ENCODE results near the gene ZDHHC19. TPM values are rescaled to one million over a fixed set of nuclear protein-coding genes. Genes with fewer than 3 reads are reported as not detected.

ZDHHC19 gene
- total and polyA plus RNA-seq, 2 experiments from 2014 or later, result not detected

DNA sequence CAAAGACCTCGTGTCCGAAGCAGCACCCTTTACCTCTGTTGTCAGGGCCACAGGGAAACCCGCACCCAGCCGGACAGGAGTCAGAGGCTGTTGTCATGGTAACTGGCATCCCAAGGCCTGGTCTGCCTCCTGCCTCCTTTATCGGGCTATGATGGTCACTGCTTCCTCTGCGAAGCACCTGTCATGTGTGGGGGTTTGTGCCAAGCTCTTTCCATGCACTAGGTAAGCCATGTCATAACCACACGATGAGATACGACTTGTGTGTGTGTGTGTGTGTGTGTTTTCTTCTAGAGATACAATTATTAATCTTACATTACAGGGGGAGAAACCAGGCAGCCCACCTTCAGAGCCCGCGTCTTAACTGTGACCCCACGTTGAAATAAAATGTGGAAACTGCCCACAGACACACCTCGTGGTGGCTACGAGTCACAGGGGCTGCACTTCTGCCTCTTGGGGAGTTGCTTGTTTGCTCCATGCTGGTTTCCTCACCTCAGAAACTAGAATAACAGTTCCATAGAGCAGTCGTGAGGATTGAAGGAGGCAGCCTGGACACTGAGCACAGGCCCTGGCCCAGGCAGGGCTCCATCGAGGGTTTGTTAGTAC lies 18.0 kb downstream of the ZDHHC19 start:
- H3K9me3 ChIP-seq (ENCODE audit: low read depth), result no peaks in the 10 kb centered on the region
- no peak for DNase-seq
- H3K79me2 ChIP-seq (ENCODE audit: insufficient read depth), result no peaks in the 10 kb centered on the region
- no peaks in the 10 kb centered on the region for H3K9me2 ChIP-seq (ENCODE audit: insufficient read depth)
- in situ Hi-C loops (cut with MboI), result no loop called here
- no peaks in the 10 kb centered on the region for H4K20me1 ChIP-seq (ENCODE audit: insufficient read depth)
- H3K4me2 ChIP-seq (ENCODE audit: unreplicated experiment), result no peak overlapping the region
- H3K27me3 ChIP-seq (replicated peaks; ENCODE audit: insufficient read depth), result no peaks in the 10 kb centered on the region
- H2AFZ ChIP-seq, result no peak overlapping the region
- no peak overlapping the region for H3K4me3 ChIP-seq
- no peaks in the 10 kb centered on the region for H3F3A ChIP-seq (ENCODE audit: insufficient read depth)
- no peaks in the 10 kb centered on the region for H3K4me1 ChIP-seq (ENCODE audit: insufficient read depth)
- 70% methylated on average over 15 of the region's 15 CpGs for WGBS, 2 experiments (ENCODE audit: low coverage in 1 of 2, low lambda C conversion rate in 2 of 2, missing lambda C conversion rate in 2 of 2)
- no peak overlapping the region for H3K9ac ChIP-seq
- no peaks in the 10 kb centered on the region for H3K36me3 ChIP-seq (ENCODE audit: low read depth)
- TF ChIP-seq EZH2phosphoT487 (IDR thresholded peaks at IDR 0.05; ENCODE audit: insufficient read depth, low read depth) (no peak), EZH2 (IDR thresholded peaks at IDR 0.05; ENCODE audit: insufficient read depth, poor library complexity, severe bottlenecking) (no peak)
- no peak overlapping the region for H3K27ac ChIP-seq

DNA sequence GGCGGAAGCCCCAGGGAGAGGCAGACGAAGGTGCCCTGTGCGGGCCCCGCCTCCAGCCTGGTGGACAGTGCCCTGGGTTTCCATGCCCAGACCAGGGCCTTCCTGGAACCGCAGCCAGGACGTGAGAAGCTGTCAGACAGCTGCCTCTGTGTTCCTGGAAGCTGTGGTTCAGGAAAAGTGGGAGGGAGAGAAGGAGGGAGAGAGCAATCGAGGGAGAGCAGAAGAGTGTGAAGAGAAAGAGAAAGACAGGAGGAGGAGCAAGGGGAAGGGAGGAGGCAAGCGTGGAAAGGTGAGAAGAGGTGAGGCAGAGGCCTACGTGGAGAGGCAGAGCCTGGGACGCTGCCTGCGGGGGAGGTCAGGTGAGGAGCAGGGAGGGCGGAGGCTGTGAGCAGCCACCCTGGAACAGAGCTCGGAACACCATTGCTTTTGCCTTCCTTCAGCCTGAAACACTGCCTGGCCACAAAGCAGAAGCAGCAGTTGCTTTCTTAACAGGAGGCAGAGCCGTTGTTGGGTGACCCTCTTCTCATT lies 18.6 kb downstream of the ZDHHC19 start:
- H4K20me1 ChIP-seq (ENCODE audit: insufficient read depth), result no peaks in the 10 kb centered on the region
- DNase-seq, result no peak
- in situ Hi-C loops (cut with MboI), result no loop called here
- TF ChIP-seq EZH2 (IDR thresholded peaks at IDR 0.05; ENCODE audit: insufficient read depth, poor library complexity, severe bottlenecking) (no peak), EZH2phosphoT487 (IDR thresholded peaks at IDR 0.05; ENCODE audit: insufficient read depth, low read depth) (no peak)
- H3F3A ChIP-seq (ENCODE audit: insufficient read depth), result no peaks in the 10 kb centered on the region
- H3K27ac ChIP-seq, result no peak overlapping the region
- no peak overlapping the region for H2AFZ ChIP-seq
- no peaks in the 10 kb centered on the region for H3K9me2 ChIP-seq (ENCODE audit: insufficient read depth)
- H3K27me3 ChIP-seq (replicated peaks; ENCODE audit: insufficient read depth), result no peaks in the 10 kb centered on the region
- H3K4me3 ChIP-seq, result no peak overlapping the region
- H3K4me2 ChIP-seq (ENCODE audit: unreplicated experiment), result no peak overlapping the region
- no peaks in the 10 kb centered on the region for H3K36me3 ChIP-seq (ENCODE audit: low read depth)
- no peaks in the 10 kb centered on the region for H3K9me3 ChIP-seq (ENCODE audit: low read depth)
- no peaks in the 10 kb centered on the region for H3K4me1 ChIP-seq (ENCODE audit: insufficient read depth)
- 55 to 60% methylated on average over 14 of the region's 14 CpGs for WGBS, 2 experiments (ENCODE audit: low coverage in 1 of 2, low lambda C conversion rate in 2 of 2, missing lambda C conversion rate in 2 of 2)
- no peak overlapping the region for H3K9ac ChIP-seq
- H3K79me2 ChIP-seq (ENCODE audit: insufficient read depth), result no peaks in the 10 kb centered on the region

DNA sequence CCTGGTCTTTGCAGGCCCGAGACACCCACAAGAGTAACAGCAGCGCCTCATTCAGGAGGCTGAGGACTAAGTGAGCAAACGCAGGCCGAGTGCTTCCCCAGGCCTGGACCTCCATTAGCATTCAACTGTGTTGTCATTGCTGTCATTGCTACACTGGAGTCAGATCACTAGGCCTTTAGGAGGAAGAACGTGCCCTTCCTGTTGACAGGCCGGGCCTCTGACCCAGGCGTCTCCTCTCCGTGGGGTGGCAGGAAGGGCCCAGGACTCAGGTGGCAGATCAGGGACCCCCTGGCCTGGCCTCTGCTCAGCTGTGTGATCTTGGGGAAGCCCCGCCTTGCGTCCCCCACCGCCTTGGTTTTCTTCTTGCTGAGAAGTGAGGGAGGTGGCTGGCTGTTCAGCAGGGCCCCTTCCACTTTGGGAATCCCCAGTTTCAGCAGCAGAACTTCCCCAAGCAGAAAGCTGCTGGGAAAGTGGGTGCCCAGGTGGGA lies 19.1 kb downstream of the ZDHHC19 start:
- WGBS, 2 experiments (ENCODE audit: low coverage in 1 of 2, low lambda C conversion rate in 2 of 2, missing lambda C conversion rate in 2 of 2), result 86 to 88% methylated on average over 11 of the region's 11 CpGs
- H3K9ac ChIP-seq, result no peak overlapping the region
- in situ Hi-C loops (cut with MboI), result no loop called here

GRCh38 chr3:196189566-196190347 lies 21.4 kb downstream of the ZDHHC19 start:
- Histone ChIP-seq H3K4me2 (ENCODE audit: unreplicated experiment) (no peak overlapping the region), H3F3A (ENCODE audit: insufficient read depth) (no peaks in the 10 kb centered on the region), H3K36me3 (ENCODE audit: low read depth) (no peaks in the 10 kb centered on the region), H3K9ac (no peak overlapping the region), H3K9me3 (ENCODE audit: low read depth) (no peaks in the 10 kb centered on the region), H4K20me1 (ENCODE audit: insufficient read depth) (no peaks in the 10 kb centered on the region), H3K4me3 (no peak overlapping the region), H3K4me1 (ENCODE audit: insufficient read depth) (no peaks in the 10 kb centered on the region), H3K79me2 (ENCODE audit: insufficient read depth) (no peaks in the 10 kb centered on the region), H3K27ac (no peak overlapping the region), H3K27me3 (replicated peaks; ENCODE audit: insufficient read depth) (no peaks in the 10 kb centered on the region), H2AFZ (no peak overlapping the region), H3K9me2 (ENCODE audit: insufficient read depth) (no peaks in the 10 kb centered on the region)
- 82 to 83% methylated on average over 16 of the region's 16 CpGs for WGBS, 2 experiments (ENCODE audit: low coverage in 1 of 2, low lambda C conversion rate in 2 of 2, missing lambda C conversion rate in 2 of 2)
- TF ChIP-seq EZH2phosphoT487 (IDR thresholded peaks at IDR 0.05; ENCODE audit: insufficient read depth, low read depth), result no peak
- TF ChIP-seq EZH2 (IDR thresholded peaks at IDR 0.05; ENCODE audit: insufficient read depth, poor library complexity, severe bottlenecking), result no peak
- no peak for DNase-seq
- in situ Hi-C loops (cut with MboI), result no loop called here

More for the DNA sequence above, 19.1 kb downstream of the ZDHHC19 start:
- H3K79me2 ChIP-seq (ENCODE audit: insufficient read depth), result no peaks in the 10 kb centered on the region
- H3K27ac ChIP-seq, result no peak overlapping the region
- no peaks in the 10 kb centered on the region for H3K9me2 ChIP-seq (ENCODE audit: insufficient read depth)
- H3K4me1 ChIP-seq (ENCODE audit: insufficient read depth), result no peaks in the 10 kb centered on the region
- no peaks in the 10 kb centered on the region for H3K9me3 ChIP-seq (ENCODE audit: low read depth)
- no peak for TF ChIP-seq EZH2 (IDR thresholded peaks at IDR 0.05; ENCODE audit: insufficient read depth, poor library complexity, severe bottlenecking)
- no peak for TF ChIP-seq EZH2phosphoT487 (IDR thresholded peaks at IDR 0.05; ENCODE audit: insufficient read depth, low read depth)
- no peaks in the 10 kb centered on the region for H3F3A ChIP-seq (ENCODE audit: insufficient read depth)
- DNase-seq, result no peak
- no peaks in the 10 kb centered on the region for H4K20me1 ChIP-seq (ENCODE audit: insufficient read depth)
- H3K27me3 ChIP-seq (replicated peaks; ENCODE audit: insufficient read depth), result no peaks in the 10 kb centered on the region
- no peak overlapping the region for H3K4me3 ChIP-seq
- no peak overlapping the region for H2AFZ ChIP-seq
- H3K36me3 ChIP-seq (ENCODE audit: low read depth), result no peaks in the 10 kb centered on the region
- no peak overlapping the region for H3K4me2 ChIP-seq (ENCODE audit: unreplicated experiment)

Data from GM23248 (cell line).